Mesendoderm (in vitro differentiated cells): ENCODE results near the gene TMEM184C.

Experiments
- DNase-seq: peaks from one replicate; pipeline ENCODE4 v3.0.0; 2013
- H2AK5ac ChIP-seq: 2 replicates; pipeline ENCODE4 v1.6.1; 2013; ENCODE audit warnings: low read length, inconsistent platforms
- H2BK120ac ChIP-seq: 2 replicates; pipeline ENCODE4 v1.6.1; 2013; ENCODE audit warnings: low read depth, mild to moderate bottlenecking, low read length, moderate library complexity, mixed read lengths
- H2BK15ac ChIP-seq: replicated peaks from 2 replicates; pipeline ENCODE4 v1.6.1; 2013; ENCODE audit warnings: low read depth, mild to moderate bottlenecking, moderate library complexity
- H2BK5ac ChIP-seq: 2 replicates; pipeline ENCODE4 v1.6.1; 2013; ENCODE audit warnings: low read length, inconsistent platforms
- H3K18ac ChIP-seq: 2 replicates; pipeline ENCODE4 v1.6.1; 2013; ENCODE audit warnings: mild to moderate bottlenecking, low read length, mixed read lengths
- H3K23ac ChIP-seq: one replicate; pipeline ENCODE4 v1.6.1; 2013; ENCODE audit warnings: low read length
- H3K27ac ChIP-seq: 2 replicates; pipeline ENCODE4 v1.5.1; 2013; ENCODE audit warnings: low read depth, mild to moderate bottlenecking, inconsistent platforms, low read length, moderate library complexity
- H3K27me3 ChIP-seq: 2 replicates; pipeline ENCODE4 v1.6.1; 2013; ENCODE audit warnings: low read length, control low read depth, mild to moderate bottlenecking, inconsistent platforms; ENCODE audit not compliant: insufficient read depth, poor library complexity
- H3K36me3 ChIP-seq: 2 replicates; pipeline ENCODE4 v1.6.1; 2013; ENCODE audit warnings: low read length, inconsistent platforms; ENCODE audit not compliant: control insufficient read depth, insufficient read depth
- H3K4ac ChIP-seq: one replicate; pipeline ENCODE4 v1.6.1; 2013; ENCODE audit warnings: low read depth, mild to moderate bottlenecking, low read length, moderate library complexity
- H3K4me1 ChIP-seq: 2 replicates; pipeline ENCODE4 v1.6.1; 2013; ENCODE audit warnings: low read depth, low read length, inconsistent platforms; ENCODE audit not compliant: control insufficient read depth
- H3K4me2 ChIP-seq: 2 replicates; pipeline ENCODE4 v1.6.1; 2013; ENCODE audit warnings: low read length
- H3K4me3 ChIP-seq: 2 replicates; pipeline ENCODE4 v1.5.1; 2013; ENCODE audit warnings: mild to moderate bottlenecking, low read length
- H3K56ac ChIP-seq: one replicate; pipeline ENCODE4 v1.6.1; 2013; ENCODE audit warnings: low read length
- H3K79me1 ChIP-seq: 2 replicates; pipeline ENCODE4 v1.6.1; 2013; ENCODE audit warnings: low read length, inconsistent platforms
- H3K79me2 ChIP-seq: 2 replicates; pipeline ENCODE4 v1.6.1; 2013; ENCODE audit warnings: mild to moderate bottlenecking, low read length; ENCODE audit not compliant: control insufficient read depth, insufficient read depth
- H3K9ac ChIP-seq: 2 replicates; pipeline ENCODE4 v1.6.1; 2013; ENCODE audit warnings: low read length, inconsistent platforms
- H4K5ac ChIP-seq: one replicate; pipeline ENCODE4 v1.6.1; 2013; ENCODE audit warnings: low read length
- H4K8ac ChIP-seq: one replicate; pipeline ENCODE4 v1.6.1; 2013; ENCODE audit warnings: low read depth, mild to moderate bottlenecking, control low read depth, low read length, moderate library complexity
- WGBS: extraction: QIAGEN DNeasy Blood & Tissue Kit; methylation state at CpG from one replicate; pipeline ENCODE4 v1.1.7; 2013; ENCODE audit warnings: low lambda C conversion rate, missing lambda C conversion rate; ENCODE audit not compliant: insufficient coverage; ENCODE audit errors: extremely low coverage; 5-methylcytosine and 5-hydroxymethylcytosine counted together

Gene TMEM184C

GRCh38 chr4:147658501-147658900 is 41.3 kb downstream of the TMEM184C start:
- Histone ChIP-seq H3K4ac (no peak overlapping the region), H3K18ac (no peak overlapping the region), H4K5ac (no peak overlapping the region), H3K79me2 (no peaks in the 10 kb centered on the region), H3K27me3 (no peaks in the 10 kb centered on the region), H2BK120ac (no peak overlapping the region), H3K9ac (no peak overlapping the region), H3K27ac (no peak overlapping the region), H3K23ac (no peak overlapping the region), H3K4me2 (no peak overlapping the region), H2BK5ac (no peak overlapping the region), H3K56ac (no peak overlapping the region), H3K36me3 (peaks cover 1% of the 10 kb centered on the region), H2BK15ac (no peak overlapping the region), H3K4me1 (no peaks in the 10 kb centered on the region), H3K4me3 (no peak overlapping the region), H3K79me1 (no peaks in the 10 kb centered on the region), H4K8ac (no peak overlapping the region), H2AK5ac (no peak overlapping the region)
- no peak for DNase-seq
- whole genome bisulfite sequencing = no CpG with 5 or more reads among the region's 4 CpGs

DNA sequence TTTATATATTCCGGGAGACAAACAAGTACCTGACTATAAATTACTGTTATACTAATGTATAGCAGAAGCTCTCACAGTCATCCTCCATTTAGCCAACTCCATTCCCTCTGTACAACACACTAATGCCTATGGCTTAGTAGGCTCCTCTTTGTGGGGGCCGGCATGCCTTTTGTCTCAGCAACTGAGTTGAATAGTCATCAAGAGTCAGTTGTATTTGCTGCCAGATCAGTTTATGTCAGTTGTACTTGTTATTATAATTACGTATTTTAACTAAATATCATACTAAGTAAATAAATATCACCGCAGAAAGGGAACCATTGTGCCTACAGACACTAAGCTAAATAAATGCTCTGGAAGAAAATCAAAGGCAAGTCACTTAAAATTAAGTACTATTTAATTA is 56.9 kb downstream of the TMEM184C start:
- Histone ChIP-seq H2BK120ac (no peak overlapping the region), H3K4me1 (no peaks in the 10 kb centered on the region), H3K36me3 (no peaks in the 10 kb centered on the region), H3K4me2 (no peak overlapping the region), H4K8ac (no peak overlapping the region), H3K4ac (no peak overlapping the region), H2BK15ac (no peak overlapping the region), H2AK5ac (no peak overlapping the region), H2BK5ac (no peak overlapping the region), H3K9ac (no peak overlapping the region), H4K5ac (no peak overlapping the region), H3K27me3 (no peaks in the 10 kb centered on the region), H3K79me1 (peaks cover 3% of the 10 kb centered on the region), H3K56ac (no peak overlapping the region), H3K4me3 (no peak overlapping the region), H3K18ac (no peak overlapping the region), H3K79me2 (no peaks in the 10 kb centered on the region), H3K23ac (no peak overlapping the region), H3K27ac (no peak overlapping the region)
- WGBS = no CpG with 5 or more reads among the region's 4 CpGs
- DNase-seq = no peak

GRCh38 chr4:147674496-147674895 is 57.3 kb downstream of the TMEM184C start:
- no peak overlapping the region for H2BK120ac ChIP-seq
- no peak for DNase-seq
- peaks cover 3% of the 10 kb centered on the region for H3K79me1 ChIP-seq
- no peaks in the 10 kb centered on the region for H3K36me3 ChIP-seq
- no peak overlapping the region for H3K23ac ChIP-seq
- no peak overlapping the region for H3K27ac ChIP-seq
- no peaks in the 10 kb centered on the region for H3K27me3 ChIP-seq
- no peak overlapping the region for H3K4me3 ChIP-seq
- H3K4me2 ChIP-seq = no peak overlapping the region
- no peak overlapping the region for H3K9ac ChIP-seq
- no peaks in the 10 kb centered on the region for H3K79me2 ChIP-seq
- no peak overlapping the region for H2BK5ac ChIP-seq
- no peak overlapping the region for H3K4ac ChIP-seq
- H4K5ac ChIP-seq = no peak overlapping the region
- no peak overlapping the region for H2BK15ac ChIP-seq
- H3K4me1 ChIP-seq = no peaks in the 10 kb centered on the region
- no peak overlapping the region for H3K18ac ChIP-seq
- no CpG with 5 or more reads among the region's 1 CpG for WGBS
- H2AK5ac ChIP-seq = no peak overlapping the region
- H4K8ac ChIP-seq = no peak overlapping the region
- no peak overlapping the region for H3K56ac ChIP-seq

DNA sequence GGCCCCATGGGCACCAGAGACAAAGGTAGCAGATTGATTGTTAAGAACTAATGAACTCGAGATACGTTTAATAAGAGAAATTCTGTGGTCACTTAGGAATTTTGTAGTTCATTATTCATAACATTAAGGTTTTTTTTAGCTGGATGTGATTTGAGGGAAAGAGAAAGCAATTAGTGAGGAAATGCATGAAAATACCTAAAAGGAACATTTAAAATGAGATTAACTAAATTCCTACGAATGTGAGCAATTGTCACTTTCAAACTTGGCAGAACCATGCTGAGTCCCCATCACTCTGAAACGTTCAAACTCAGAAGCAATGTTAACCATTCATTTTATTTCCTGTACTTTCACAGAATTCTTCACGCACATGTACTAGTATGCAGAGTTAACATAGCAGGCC is 60.9 kb downstream of the TMEM184C start:
- DNase-seq = peak; percentile 11
- Histone ChIP-seq H3K4me1 (no peaks in the 10 kb centered on the region), H2AK5ac (no peak overlapping the region), H3K23ac (no peak overlapping the region), H2BK120ac (no peak overlapping the region), H3K79me1 (peaks cover 3% of the 10 kb centered on the region), H3K9ac (no peak overlapping the region), H3K79me2 (peaks cover 3% of the 10 kb centered on the region), H3K4me2 (no peak overlapping the region), H3K27me3 (no peaks in the 10 kb centered on the region), H3K27ac (no peak overlapping the region), H3K18ac (no peak overlapping the region), H3K56ac (no peak overlapping the region), H3K36me3 (no peaks in the 10 kb centered on the region), H4K8ac (no peak overlapping the region), H2BK15ac (no peak overlapping the region), H2BK5ac (no peak overlapping the region), H3K4me3 (no peak overlapping the region), H4K5ac (no peak overlapping the region), H3K4ac (no peak overlapping the region)
- WGBS = no CpG with 5 or more reads among the region's 5 CpGs

GRCh38 chr4:147678796-147679549 is 61.8 kb downstream of the TMEM184C start:
- Histone ChIP-seq H3K4ac (no peak overlapping the region), H3K56ac (no peak overlapping the region), H3K9ac (no peak overlapping the region), H3K79me1 (peaks cover 3% of the 10 kb centered on the region), H3K27me3 (no peaks in the 10 kb centered on the region), H3K27ac (no peak overlapping the region), H4K8ac (no peak overlapping the region), H2BK15ac (no peak overlapping the region), H3K4me3 (no peak overlapping the region), H3K4me1 (no peaks in the 10 kb centered on the region), H2AK5ac (no peak overlapping the region), H2BK5ac (no peak overlapping the region), H3K36me3 (no peaks in the 10 kb centered on the region), H2BK120ac (no peak overlapping the region), H3K18ac (no peak overlapping the region), H3K79me2 (peaks cover 6% of the 10 kb centered on the region), H3K4me2 (no peak overlapping the region), H3K23ac (no peak overlapping the region), H4K5ac (no peak overlapping the region)
- peak; percentile 70 for DNase-seq
- no CpG with 5 or more reads among the region's 12 CpGs for WGBS

DNA sequence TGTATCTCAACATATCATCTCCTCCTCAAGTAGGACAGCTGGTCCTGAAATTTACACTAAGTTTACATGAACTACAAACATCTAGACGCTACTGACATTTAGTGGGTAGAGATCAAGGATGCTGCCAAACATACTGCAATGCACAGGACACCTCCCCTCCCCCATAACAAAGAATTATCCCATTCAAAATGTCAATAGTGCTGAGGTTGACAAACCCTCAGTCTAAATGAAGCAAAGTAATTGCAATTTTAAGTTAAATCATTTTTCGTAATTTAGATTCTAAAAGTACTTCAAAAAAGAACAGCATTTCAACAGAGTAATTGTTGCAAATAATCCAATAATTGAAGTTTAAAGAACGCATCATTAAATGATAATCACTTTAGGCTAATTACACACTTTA is 65.6 kb downstream of the TMEM184C start:
- Histone ChIP-seq H2BK5ac (no peak overlapping the region), H4K8ac (no peak overlapping the region), H2AK5ac (no peak overlapping the region), H3K9ac (no peak overlapping the region), H3K36me3 (no peaks in the 10 kb centered on the region), H3K4ac (no peak overlapping the region), H3K79me1 (peaks cover 3% of the 10 kb centered on the region), H3K23ac (no peak overlapping the region), H3K18ac (no peak overlapping the region), H4K5ac (no peak overlapping the region), H3K4me1 (no peaks in the 10 kb centered on the region), H3K27me3 (no peaks in the 10 kb centered on the region), H3K56ac (no peak overlapping the region), H2BK15ac (no peak overlapping the region), H2BK120ac (no peak overlapping the region), H3K4me3 (no peak overlapping the region), H3K79me2 (peaks cover 6% of the 10 kb centered on the region), H3K27ac (no peak overlapping the region), H3K4me2 (no peak overlapping the region)
- WGBS = no CpG with 5 or more reads among the region's 3 CpGs
- DNase-seq = no peak
